ENCODE results near the gene CEP295NL. TPM values are rescaled to one million over a fixed set of nuclear protein-coding genes. Genes with fewer than 3 reads are reported as not detected.

Gene CEP295NL
- total RNA-seq, 1 experiment from 2014 or later, result 3.6 TPM

DNA sequence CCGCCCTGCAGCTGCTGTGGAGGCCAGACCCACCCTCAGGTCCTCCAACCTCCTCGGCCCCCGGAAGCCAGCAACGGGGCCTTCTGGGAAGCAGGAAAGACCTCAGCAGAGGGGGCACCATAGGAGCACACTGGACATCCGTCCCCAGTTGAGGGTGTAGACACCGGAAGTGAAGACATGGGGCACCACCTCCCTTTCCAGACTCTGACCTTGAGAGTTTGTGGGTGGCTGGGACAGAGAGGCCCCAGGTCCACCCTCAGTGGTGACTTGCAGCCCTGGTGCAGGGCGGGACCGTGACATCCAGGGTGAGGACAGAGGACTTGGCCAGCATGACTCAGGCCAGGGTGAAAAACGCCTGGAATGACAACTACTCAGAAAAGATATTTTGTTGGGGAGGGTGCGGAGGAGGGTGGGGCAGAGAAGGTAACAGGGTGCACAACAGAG is 19.9 kb downstream of the CEP295NL start:
- POLR2A ChIA-PET (ENCODE audit: unreplicated experiment), result interaction anchor here (0.7 kb wide), 1 partner anchor 43 kb away, joined by 4 read pairs; no protein-coding TSS in a partner anchor

DNA sequence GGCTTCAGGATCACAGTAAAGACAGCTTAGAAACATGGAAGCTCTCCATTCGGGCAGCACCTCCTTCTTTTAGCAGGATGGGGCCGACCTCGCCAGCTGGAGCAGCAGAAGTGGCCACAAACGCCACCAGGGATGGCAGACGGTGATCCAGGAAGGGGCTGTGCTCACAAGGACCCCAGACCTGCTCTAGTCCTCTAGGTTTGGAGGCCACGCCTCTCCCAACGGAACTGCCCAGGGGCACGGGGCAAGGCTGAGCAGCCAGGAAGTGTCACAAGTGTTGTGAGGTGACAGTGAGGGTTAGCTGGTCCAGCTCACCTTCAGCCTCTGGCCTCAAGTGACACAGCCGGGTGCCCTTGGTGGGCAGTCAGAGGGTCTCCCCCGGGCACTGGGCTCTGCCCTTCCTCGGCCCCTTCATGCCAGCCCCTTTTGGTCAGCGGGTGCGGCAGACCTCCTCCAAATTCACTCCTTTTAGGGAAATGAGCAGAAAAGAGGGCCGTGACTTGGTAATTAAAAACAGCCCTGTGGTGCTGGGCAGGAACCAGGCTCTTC is 20.4 kb downstream of the CEP295NL start:
- Histone ChIP-seq H4K20me1 (ENCODE audit: insufficient read depth) (no peaks in the 10 kb centered on the region), H3F3A (ENCODE audit: insufficient read depth, low read depth) (peaks cover 23% of the 10 kb centered on the region; the same call in 1 of the 2 replicates), H3K27ac (peak overlapping the region; percentile 93), H3K79me2 (ENCODE audit: low read depth) (peaks cover 12% of the 10 kb centered on the region), H3K27me3 (ENCODE audit: insufficient read depth, low read depth) (no peaks in the 10 kb centered on the region), H3K36me3 (ENCODE audit: low read depth) (no peaks in the 10 kb centered on the region), H3K9me3 (ENCODE audit: insufficient read depth, low read depth) (no peaks in the 10 kb centered on the region), H3K9me2 (ENCODE audit: insufficient read depth) (no peaks in the 10 kb centered on the region), H3K4me3 (peak overlapping the region; percentile 39; the same call in 1 of the 2 replicates), H2AFZ (0 out of 2 replicates have a peak overlapping the region, but pooled peaks have one; percentile 66), H3K4me1 (replicated peaks; ENCODE audit: insufficient read depth) (peaks cover 48% of the 10 kb centered on the region), H3K4me2 (peak overlapping the region; percentile 73)
- BruUV-seq (replicated peaks), result TSS peak; percentile 96
- intact Hi-C loops (cut with micrococcal nuclease; ENCODE audit: unreplicated experiment), result loop anchor here (1.0 to 5.0 kb wide), 3 partner anchors 34 to 50 kb away; partner anchors contain the start of gene USP36
- DNase-seq, result peak; percentile 39 to 51
- ChIA-PET CTCF (interaction anchor here (0.6 kb wide), 1 partner anchor 23 kb away, joined by 4 read pairs; no protein-coding TSS in a partner anchor), POLR2A (ENCODE audit: unreplicated experiment) (interaction anchor here (0.6 to 0.7 kb wide), 2 partner anchors 44 to 77 kb away, joined by 4 read pairs; no protein-coding TSS in a partner anchor)
- TF ChIP-seq, protein P1, sequence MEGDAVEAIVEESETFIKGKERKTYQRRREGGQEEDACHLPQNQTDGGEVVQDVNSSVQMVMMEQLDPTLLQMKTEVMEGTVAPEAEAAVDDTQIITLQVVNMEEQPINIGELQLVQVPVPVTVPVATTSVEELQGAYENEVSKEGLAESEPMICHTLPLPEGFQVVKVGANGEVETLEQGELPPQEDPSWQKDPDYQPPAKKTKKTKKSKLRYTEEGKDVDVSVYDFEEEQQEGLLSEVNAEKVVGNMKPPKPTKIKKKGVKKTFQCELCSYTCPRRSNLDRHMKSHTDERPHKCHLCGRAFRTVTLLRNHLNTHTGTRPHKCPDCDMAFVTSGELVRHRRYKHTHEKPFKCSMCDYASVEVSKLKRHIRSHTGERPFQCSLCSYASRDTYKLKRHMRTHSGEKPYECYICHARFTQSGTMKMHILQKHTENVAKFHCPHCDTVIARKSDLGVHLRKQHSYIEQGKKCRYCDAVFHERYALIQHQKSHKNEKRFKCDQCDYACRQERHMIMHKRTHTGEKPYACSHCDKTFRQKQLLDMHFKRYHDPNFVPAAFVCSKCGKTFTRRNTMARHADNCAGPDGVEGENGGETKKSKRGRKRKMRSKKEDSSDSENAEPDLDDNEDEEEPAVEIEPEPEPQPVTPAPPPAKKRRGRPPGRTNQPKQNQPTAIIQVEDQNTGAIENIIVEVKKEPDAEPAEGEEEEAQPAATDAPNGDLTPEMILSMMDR (conservative IDR thresholded peaks at IDR 0.05), result no peak
- TF ChIP-seq EZH2 (IDR thresholded peaks at IDR 0.05; ENCODE audit: low read depth), result no peak

More for the DNA sequence above, 19.9 kb downstream of the CEP295NL start:
- Histone ChIP-seq H3F3A (ENCODE audit: insufficient read depth, low read depth) (peaks cover 23% of the 10 kb centered on the region; the same call in 1 of the 2 replicates), H3K79me2 (ENCODE audit: low read depth) (peaks cover 12% of the 10 kb centered on the region), H3K36me3 (ENCODE audit: low read depth) (no peaks in the 10 kb centered on the region), H3K9me3 (ENCODE audit: insufficient read depth, low read depth) (no peaks in the 10 kb centered on the region), H2AFZ (0 out of 2 replicates have a peak overlapping the region, but pooled peaks have one; percentile 66), H3K4me2 (peak overlapping the region; percentile 73), H3K4me3 (peak overlapping the region; percentile 39; the same call in 1 of the 2 replicates), H3K27ac (peak overlapping the region; percentile 93), H3K4me1 (replicated peaks; ENCODE audit: insufficient read depth) (peaks cover 48% of the 10 kb centered on the region), H4K20me1 (ENCODE audit: insufficient read depth) (no peaks in the 10 kb centered on the region), H3K27me3 (ENCODE audit: insufficient read depth, low read depth) (no peaks in the 10 kb centered on the region), H3K9me2 (ENCODE audit: insufficient read depth) (no peaks in the 10 kb centered on the region)
- TF ChIP-seq EZH2 (IDR thresholded peaks at IDR 0.05; ENCODE audit: low read depth), result no peak
- TF ChIP-seq, protein P1 (conservative IDR thresholded peaks at IDR 0.05), result no peak
- DNase-seq, result peak; percentile 90 to 94
- no TSS peak for BruUV-seq (replicated peaks)
- CTCF ChIA-PET, result interaction anchor here (0.5 kb wide), 1 partner anchor 859 kb away, joined by 3 read pairs; no protein-coding TSS in a partner anchor
- intact Hi-C loops (cut with micrococcal nuclease; ENCODE audit: unreplicated experiment), result loop anchor here (1.0 to 5.0 kb wide), 3 partner anchors 33 to 49 kb away; partner anchors contain the start of gene USP36

DNA sequence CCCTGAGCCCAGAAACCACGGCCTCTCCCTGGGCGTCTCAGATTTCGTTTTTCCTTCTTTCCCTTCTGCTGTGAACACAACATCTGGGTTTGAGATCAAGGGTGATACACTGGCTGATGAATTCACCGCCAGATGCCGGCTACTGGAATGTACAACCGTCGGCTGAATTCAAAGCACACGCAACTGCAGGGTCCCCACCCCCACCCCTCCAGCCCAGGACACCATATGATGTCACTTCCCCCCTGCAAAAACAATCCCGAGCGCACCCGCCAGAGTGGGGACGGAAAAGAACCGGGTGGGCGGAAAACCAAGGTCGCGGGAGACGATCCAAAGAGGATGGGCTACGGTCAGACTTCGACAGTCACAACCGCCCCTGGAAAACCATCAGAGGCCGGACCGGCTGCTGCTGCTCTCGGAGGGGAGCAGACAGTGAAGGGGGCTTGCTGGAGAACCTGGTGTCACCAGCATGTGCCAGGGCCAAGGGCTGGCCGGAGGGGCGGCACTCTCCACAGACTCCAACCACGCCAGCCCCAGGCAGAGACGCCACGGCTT is 23.3 kb downstream of the CEP295NL start:
- Histone ChIP-seq H3F3A (ENCODE audit: insufficient read depth, low read depth) (peaks cover 19% of the 10 kb centered on the region; the same call in 1 of the 2 replicates), H3K9me2 (ENCODE audit: insufficient read depth) (no peaks in the 10 kb centered on the region), H3K4me2 (no peak overlapping the region), H2AFZ (no peak overlapping the region), H3K27me3 (ENCODE audit: insufficient read depth, low read depth) (no peaks in the 10 kb centered on the region), H3K36me3 (ENCODE audit: low read depth) (no peaks in the 10 kb centered on the region), H3K9me3 (ENCODE audit: insufficient read depth, low read depth) (no peaks in the 10 kb centered on the region), H4K20me1 (ENCODE audit: insufficient read depth) (no peaks in the 10 kb centered on the region), H3K4me3 (no peak overlapping the region), H3K4me1 (replicated peaks; ENCODE audit: insufficient read depth) (peaks cover 44% of the 10 kb centered on the region), H3K27ac (no peak overlapping the region), H3K79me2 (ENCODE audit: low read depth) (peaks cover 11% of the 10 kb centered on the region; the same call in 1 of the 2 replicates)
- TF ChIP-seq EZH2 (IDR thresholded peaks at IDR 0.05; ENCODE audit: low read depth), result no peak
- TF ChIP-seq, protein P1 (conservative IDR thresholded peaks at IDR 0.05), result no peak
- ChIA-PET CTCF (no interaction called here), POLR2A (ENCODE audit: unreplicated experiment) (no interaction called here)
- no TSS peak for BruUV-seq (replicated peaks)
- no peak for DNase-seq
- intact Hi-C loops (cut with micrococcal nuclease; ENCODE audit: unreplicated experiment), result loop anchor here (5.0 kb wide), 1 partner anchor 53 kb away; no protein-coding TSS in a partner anchor

All from PC-9 (cell line).